Esophagus (tissue), 2 donors: Measurements from ENCODE around the gene RNF149. TPM values are rescaled to one million over a fixed set of nuclear protein-coding genes. Genes with fewer than 3 reads are reported as not detected.

ENCODE experiments used
- H3K27ac ChIP-seq, 2 donors: one replicate each; pipeline ENCODE4 v1.5.1; 2013; ENCODE audit warnings: low read depth in 2 of 2, mild to moderate bottlenecking in 2 of 2, inconsistent platforms in 1 of 2, low read length in 1 of 2, moderate library complexity in 1 of 2
- H3K27me3 ChIP-seq, 2 donors: one replicate each; pipeline ENCODE4 v1.6.1; 2013; ENCODE audit warnings: low read length in 2 of 2, control low read depth in 1 of 2, mild to moderate bottlenecking in 1 of 2; ENCODE audit not compliant: insufficient read depth in 2 of 2, control insufficient read depth in 1 of 2
- H3K36me3 ChIP-seq, 2 donors: one replicate each; pipeline ENCODE4 v1.6.1; 2013; ENCODE audit warnings: low read length in 1 of 2; ENCODE audit not compliant: control insufficient read depth in 2 of 2, insufficient read depth in 2 of 2
- H3K4me1 ChIP-seq, 2 donors: one replicate each; pipeline ENCODE4 v1.6.1; 2013; ENCODE audit warnings: low read length in 1 of 2; ENCODE audit not compliant: control insufficient read depth in 2 of 2, insufficient read depth in 2 of 2
- H3K4me3 ChIP-seq, 2 donors: one replicate each; pipeline ENCODE4 v1.5.1; 2013; ENCODE audit warnings: low read length in 2 of 2, mild to moderate bottlenecking in 2 of 2, low read depth in 1 of 2, moderate library complexity in 1 of 2
- H3K9me3 ChIP-seq, 2 donors: one replicate each; pipeline ENCODE4 v1.6.1; 2013; ENCODE audit warnings: mild to moderate bottlenecking in 2 of 2, low read depth in 1 of 2, low read length in 1 of 2, moderate library complexity in 1 of 2; ENCODE audit not compliant: control insufficient read depth in 2 of 2, insufficient read depth in 1 of 2
- WGBS, 2 donors: extraction: QIAGEN DNeasy Blood & Tissue Kit; methylation state at CpG; one replicate each; pipeline ENCODE4 v1.1.7; 2013; 5-methylcytosine and 5-hydroxymethylcytosine counted together
- polyA plus RNA-seq, 2 donors: library from polyadenylated mRNA; stranded (reverse); fragments of 200-250 nt; gene quantifications; one replicate each; pipeline ENCODE4 v1.2.3, GENCODE V29; 2013
- donor health status: healthy with polysubstance abuse.
- donor health status: Bipolar disorder and iron deficiency.

RNF149 gene
- polyA plus RNA-seq, 2 donors, result 31.7 to 50.4 TPM

- Histone ChIP-seq H3K9me3 (no peaks in the 10 kb centered on the region), H3K4me3 (no peak overlapping the region), H3K27me3 (no peaks in the 10 kb centered on the region), H3K27ac (no peak overlapping the region), H3K4me1 (peaks cover 2 to 12% of the 10 kb centered on the region in 2 donors), H3K36me3 (peaks cover 0 to 3% of the 10 kb centered on the region in 2 donors)
- 57 to 62% methylated on average over 4 of the region's 4 CpGs for WGBS, 2 donors
These were observed 6.5 kb downstream of the RNF149 start for GRCh38 chr2:101302016-101302415.

DNA sequence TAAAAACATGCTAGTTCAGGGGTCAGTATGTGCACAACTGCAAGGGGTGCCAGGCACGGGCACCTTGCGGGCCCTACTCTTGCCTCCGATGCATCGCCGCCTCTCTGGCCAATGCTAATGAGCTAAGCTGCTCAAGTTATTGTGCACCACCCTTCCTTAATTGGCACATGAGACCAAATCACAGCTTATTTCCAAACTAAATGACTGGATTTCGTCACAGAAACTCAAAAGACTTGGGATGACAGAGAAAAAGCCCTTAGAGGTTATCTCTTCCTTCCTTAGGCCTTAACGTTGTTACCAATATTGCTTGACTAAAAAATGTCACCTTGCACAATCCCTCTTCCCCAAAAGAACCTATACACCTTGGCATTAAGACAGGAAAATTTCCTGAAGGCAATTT, 7.7 kb downstream of the RNF149 start:
- 71 to 75% methylated on average over 7 of the region's 7 CpGs for WGBS, 2 donors
- H3K4me3 ChIP-seq, result no peak overlapping the region

DNA sequence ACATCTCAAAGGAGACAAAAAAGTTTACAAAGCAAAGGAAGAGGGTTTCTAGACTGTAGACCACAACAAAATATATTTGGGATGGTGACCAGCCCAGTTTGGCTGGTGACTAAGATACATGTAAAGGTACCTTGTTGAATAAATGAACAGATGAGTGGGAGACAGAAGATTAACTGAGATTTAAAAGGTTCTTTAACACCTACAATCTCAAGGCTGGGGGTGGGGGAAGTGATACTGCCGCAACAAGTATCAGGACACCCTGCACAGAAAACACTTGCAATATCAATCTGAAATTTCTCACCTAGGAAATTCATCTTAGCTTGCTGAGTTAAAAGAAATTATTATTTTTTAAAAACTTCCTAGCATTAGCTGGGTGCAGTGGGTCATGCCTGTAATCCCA, 8.3 kb downstream of the RNF149 start:
- Histone ChIP-seq H3K27me3 (no peaks in the 10 kb centered on the region), H3K36me3 (peaks cover 0 to 3% of the 10 kb centered on the region in 2 donors), H3K4me3 (no peak overlapping the region), H3K9me3 (no peaks in the 10 kb centered on the region), H3K4me1 (peaks cover 2 to 7% of the 10 kb centered on the region in 2 donors), H3K27ac (no peak overlapping the region)
- 71 to 86% methylated on average over 1 of the region's 1 CpG for WGBS, 2 donors

More for the DNA sequence above, 7.7 kb downstream of the RNF149 start:
- Histone ChIP-seq H3K36me3 (peaks cover 0 to 3% of the 10 kb centered on the region in 2 donors), H3K27me3 (no peaks in the 10 kb centered on the region), H3K27ac (no peak overlapping the region), H3K4me1 (peaks cover 2 to 9% of the 10 kb centered on the region in 2 donors), H3K9me3 (no peaks in the 10 kb centered on the region)

GRCh38 chr2:101299604-101300003, 8.9 kb downstream of the RNF149 start:
- H3K27me3 ChIP-seq, result no peaks in the 10 kb centered on the region
- no peak overlapping the region for H3K4me3 ChIP-seq
- H3K9me3 ChIP-seq, result no peaks in the 10 kb centered on the region
- H3K27ac ChIP-seq, result peak overlapping the region in 1 of 2 donors; percentile 31
- 65 to 73% methylated on average over 6 of the region's 6 CpGs for WGBS, 2 donors
- H3K36me3 ChIP-seq, result peaks cover 0 to 3% of the 10 kb centered on the region in 2 donors
- H3K4me1 ChIP-seq, result peaks cover 2 to 7% of the 10 kb centered on the region in 2 donors

DNA sequence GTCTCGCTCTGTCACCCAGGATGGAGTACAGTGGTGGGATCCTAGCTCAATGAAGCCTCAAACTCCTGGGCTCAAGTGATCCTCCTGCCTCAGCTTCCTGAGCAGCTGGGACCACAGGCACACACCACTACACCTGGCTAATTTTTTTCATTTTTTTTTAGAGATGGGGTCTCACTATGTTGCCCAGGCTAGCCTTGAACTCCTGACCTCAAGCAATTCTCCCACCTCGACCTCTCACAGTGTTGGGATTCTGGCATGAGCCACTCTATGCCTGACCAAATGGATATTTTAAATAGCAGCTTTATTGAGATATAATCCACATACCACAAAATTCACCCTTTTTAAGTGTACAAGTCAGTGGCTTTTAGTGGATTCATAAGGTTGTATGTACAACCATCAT, 11.1 kb downstream of the RNF149 start:
- H3K4me3 ChIP-seq, result no peak overlapping the region
- H3K27ac ChIP-seq, result no peak overlapping the region
- peaks cover 2 to 3% of the 10 kb centered on the region in 2 donors for H3K4me1 ChIP-seq
- H3K27me3 ChIP-seq, result no peaks in the 10 kb centered on the region
- H3K9me3 ChIP-seq, result no peaks in the 10 kb centered on the region
- 80 to 85% methylated on average over 2 of the region's 2 CpGs for WGBS, 2 donors
- peaks cover 3% of the 10 kb centered on the region in 2 donors for H3K36me3 ChIP-seq

GRCh38 chr2:101296371-101296770, 12.1 kb downstream of the RNF149 start:
- no peaks in the 10 kb centered on the region for H3K9me3 ChIP-seq
- no peak overlapping the region for H3K27ac ChIP-seq
- H3K27me3 ChIP-seq, result no peaks in the 10 kb centered on the region
- H3K4me1 ChIP-seq, result peaks cover 2 to 3% of the 10 kb centered on the region in 2 donors
- peaks cover 3% of the 10 kb centered on the region in 2 donors for H3K36me3 ChIP-seq
- no peak overlapping the region for H3K4me3 ChIP-seq
- 85 to 88% methylated on average over 5 of the region's 5 CpGs for WGBS, 2 donors

GRCh38 chr2:101295895-101296294, 12.6 kb downstream of the RNF149 start:
- 72 to 79% methylated on average over 2 of the region's 2 CpGs for WGBS, 2 donors
- Histone ChIP-seq H3K4me3 (no peak overlapping the region), H3K27ac (no peak overlapping the region), H3K9me3 (no peaks in the 10 kb centered on the region), H3K36me3 (peaks cover 2 to 3% of the 10 kb centered on the region in 2 donors), H3K4me1 (peaks cover 2 to 3% of the 10 kb centered on the region in 2 donors), H3K27me3 (no peaks in the 10 kb centered on the region)

GRCh38 chr2:101294861-101295260, 13.6 kb downstream of the RNF149 start:
- H3K27ac ChIP-seq, result no peak overlapping the region
- no peaks in the 10 kb centered on the region for H3K27me3 ChIP-seq
- no peaks in the 10 kb centered on the region for H3K4me1 ChIP-seq
- WGBS, 2 donors, result 89 to 92% methylated on average over 6 of the region's 6 CpGs
- H3K36me3 ChIP-seq, result peaks cover 0 to 5% of the 10 kb centered on the region in 2 donors
- H3K4me3 ChIP-seq, result no peak overlapping the region
- no peaks in the 10 kb centered on the region for H3K9me3 ChIP-seq

GRCh38 chr2:101293544-101293943, 15.0 kb downstream of the RNF149 start:
- H3K4me3 ChIP-seq, result no peak overlapping the region
- no peak overlapping the region for H3K27ac ChIP-seq
- 93 to 95% methylated on average over 2 of the region's 2 CpGs for WGBS, 2 donors
- H3K4me1 ChIP-seq, result no peaks in the 10 kb centered on the region
- no peaks in the 10 kb centered on the region for H3K9me3 ChIP-seq
- H3K27me3 ChIP-seq, result no peaks in the 10 kb centered on the region
- peaks cover 0 to 5% of the 10 kb centered on the region in 2 donors for H3K36me3 ChIP-seq

- Histone ChIP-seq H3K27ac (no peak overlapping the region), H3K27me3 (no peaks in the 10 kb centered on the region), H3K4me1 (no peaks in the 10 kb centered on the region), H3K4me3 (no peak overlapping the region), H3K36me3 (peaks cover 3 to 11% of the 10 kb centered on the region in 2 donors), H3K9me3 (no peaks in the 10 kb centered on the region)
- 90 to 97% methylated on average over 3 of the region's 3 CpGs for WGBS, 2 donors
These were observed 16.5 kb downstream of the RNF149 start for GRCh38 chr2:101291973-101292372.
